ENCODE data around the gene PRR22. TPM values are rescaled to one million over a fixed set of nuclear protein-coding genes. Genes with fewer than 3 reads are reported as not detected.

The PRR22 gene
- 5.4 to 6.0 TPM (median 5.9 TPM) in 3 replicates for total RNA-seq

- no peaks in the 10 kb centered on the region for H3K27me3 Mint-ChIP-seq (ENCODE audit: low read depth)
- no peak for DNase-seq (ENCODE audit: low spot score in 2 of 2, unreplicated experiment in 2 of 2)
- TF ChIP-seq CTCF (IDR thresholded peaks at IDR 0.05; ENCODE audit: unreplicated experiment): no peak
- peaks cover 24% of the 10 kb centered on the region for H3K36me3 Mint-ChIP-seq
- H3K4me3 Mint-ChIP-seq: no peak within 1 kb of the TSS
- H3K4me1 Mint-ChIP-seq: peaks cover under 1% of the 10 kb centered on the region
- H3K27ac Mint-ChIP-seq: no peak within 1 kb of the TSS
- no peaks in the 10 kb centered on the region for H3K9me3 Mint-ChIP-seq
Observed at GRCh38 chr19:5784581-5785147, at the start of gene PRR22. Gene PRR22, minus strand, starts transcription at chr19:5784746. Its CDS starts 86 bp downstream, at chr19:5784660.

- Mint-ChIP-seq H3K27ac (no peak overlapping the region), H3K9me3 (no peaks in the 10 kb centered on the region), H3K4me1 (peaks cover 7% of the 10 kb centered on the region), H3K36me3 (no peaks in the 10 kb centered on the region), H3K4me3 (no peak overlapping the region), H3K27me3 (ENCODE audit: low read depth) (peaks cover 20% of the 10 kb centered on the region)
- no peak for DNase-seq (ENCODE audit: low spot score in 2 of 2, unreplicated experiment in 2 of 2)
- TF ChIP-seq CTCF (IDR thresholded peaks at IDR 0.05; ENCODE audit: unreplicated experiment): no peak
Observed at GRCh38 chr19:5832527-5833216, 48.1 kb upstream of the PRR22 start.

GRCh38 chr19:5832061-5832460 is 47.5 kb upstream of the PRR22 start:
- Mint-ChIP-seq H3K9me3 (no peaks in the 10 kb centered on the region), H3K27ac (no peak overlapping the region), H3K4me1 (peaks cover 8% of the 10 kb centered on the region), H3K36me3 (no peaks in the 10 kb centered on the region), H3K4me3 (no peak overlapping the region), H3K27me3 (ENCODE audit: low read depth) (peaks cover 20% of the 10 kb centered on the region)
- TF ChIP-seq CTCF (IDR thresholded peaks at IDR 0.05; ENCODE audit: unreplicated experiment): no peak
- no peak for DNase-seq (ENCODE audit: low spot score in 2 of 2, unreplicated experiment in 2 of 2)

- H3K36me3 Mint-ChIP-seq: no peaks in the 10 kb centered on the region
- no peaks in the 10 kb centered on the region for H3K9me3 Mint-ChIP-seq
- H3K4me1 Mint-ChIP-seq: peaks cover 11% of the 10 kb centered on the region
- H3K4me3 Mint-ChIP-seq: no peak overlapping the region
- no peak for TF ChIP-seq CTCF (IDR thresholded peaks at IDR 0.05; ENCODE audit: unreplicated experiment)
- H3K27ac Mint-ChIP-seq: no peak overlapping the region
- no peak for DNase-seq (ENCODE audit: low spot score in 2 of 2, unreplicated experiment in 2 of 2)
- peaks cover 20% of the 10 kb centered on the region for H3K27me3 Mint-ChIP-seq (ENCODE audit: low read depth)
Observed at GRCh38 chr19:5831159-5831558, 46.6 kb upstream of the PRR22 start.

DNA sequence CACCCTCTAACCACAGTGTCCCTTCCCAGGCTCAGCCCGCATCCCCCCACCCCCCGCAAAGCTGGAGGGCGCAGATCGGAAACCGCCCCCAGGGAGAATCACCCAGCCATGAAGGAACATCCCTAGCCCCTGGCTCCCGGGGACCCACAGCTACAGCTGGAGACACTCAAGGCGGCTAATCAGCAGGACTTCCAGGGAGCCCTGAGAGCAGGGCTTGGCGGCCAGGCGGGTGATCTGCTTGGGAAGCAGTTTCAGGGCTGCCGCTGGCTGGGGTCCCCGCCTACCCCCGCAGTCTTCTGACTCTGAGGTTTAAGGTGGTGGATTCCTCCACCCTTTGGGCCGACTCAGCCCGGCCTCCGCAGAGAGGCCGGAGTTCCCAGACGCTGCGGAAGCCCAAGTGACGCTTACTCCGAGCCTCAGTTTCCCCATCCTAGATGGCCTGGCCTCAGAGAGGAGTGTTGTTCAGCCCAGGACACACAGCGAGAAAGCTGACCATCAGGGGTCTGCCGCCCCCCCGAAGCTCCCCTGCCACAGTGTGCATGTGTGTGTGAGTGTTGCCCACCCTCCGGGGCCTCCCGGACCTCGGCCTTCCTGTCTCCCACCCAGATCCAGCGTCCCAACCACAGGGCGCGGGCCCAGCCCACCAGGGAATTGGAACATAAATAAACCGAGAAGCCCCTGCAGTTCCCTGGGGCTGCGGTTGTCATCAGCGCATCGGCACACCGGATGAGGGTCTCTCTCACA is 45.2 kb upstream of the PRR22 start:
- H3K9me3 Mint-ChIP-seq: no peaks in the 10 kb centered on the region
- H3K36me3 Mint-ChIP-seq: no peaks in the 10 kb centered on the region
- peak overlapping the region; percentile 64 for H3K27ac Mint-ChIP-seq
- peaks cover 13% of the 10 kb centered on the region for H3K27me3 Mint-ChIP-seq (ENCODE audit: low read depth)
- DNase-seq (ENCODE audit: low spot score in 2 of 2, unreplicated experiment in 2 of 2): no peak
- peaks cover 11% of the 10 kb centered on the region for H3K4me1 Mint-ChIP-seq
- H3K4me3 Mint-ChIP-seq: peak overlapping the region; percentile 98
- no peak for TF ChIP-seq CTCF (IDR thresholded peaks at IDR 0.05; ENCODE audit: unreplicated experiment)
